ENCODE results near the gene PLEKHN1.

PLEKHN1 gene

DNA sequence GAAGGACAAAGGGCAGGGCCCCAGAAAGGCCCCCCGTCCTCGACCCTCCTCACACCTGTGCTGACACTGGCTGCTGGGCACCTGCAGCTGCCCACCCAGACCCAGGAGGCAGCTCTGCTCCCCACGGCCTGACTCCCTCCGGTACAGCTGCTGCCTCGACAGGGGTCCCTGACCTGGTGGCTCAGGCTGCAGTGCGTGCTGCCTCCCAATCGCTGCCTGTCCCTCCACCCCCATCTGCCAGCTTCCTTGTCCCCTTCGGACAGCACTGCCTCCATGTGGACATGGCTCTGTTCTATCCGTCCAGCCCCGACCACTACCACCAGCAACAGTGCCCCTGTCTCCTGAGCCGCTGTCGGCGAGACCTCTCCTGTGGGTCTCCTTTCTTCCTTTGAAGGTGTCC, 11.4 kb upstream of the PLEKHN1 start:
- H3K4me1 ChIP-seq (ENCODE audit: control insufficient read depth, insufficient read depth, low read length) = no peaks in the 10 kb centered on the region
- H3K27ac ChIP-seq (ENCODE audit: low read depth, low read length) = no peak overlapping the region
- no peaks in the 10 kb centered on the region for H3K9me3 ChIP-seq (ENCODE audit: control insufficient read depth, insufficient read depth, low read depth, low read length)
- no peak overlapping the region for H3K4me3 ChIP-seq (ENCODE audit: low read depth, low read length)
- peaks cover 70% of the 10 kb centered on the region for H3K36me3 ChIP-seq (ENCODE audit: control insufficient read depth, insufficient read depth, low read length)
- H3K27me3 ChIP-seq (ENCODE audit: control insufficient read depth, insufficient read depth, low read length) = peaks cover 8% of the 10 kb centered on the region
- no peak overlapping the region for H3K9ac ChIP-seq (ENCODE audit: low read length)

- Histone ChIP-seq H3K4me3 (ENCODE audit: low read depth, low read length) (no peak overlapping the region), H3K9ac (ENCODE audit: low read length) (no peak overlapping the region), H3K27ac (ENCODE audit: low read depth, low read length) (no peak overlapping the region), H3K36me3 (ENCODE audit: control insufficient read depth, insufficient read depth, low read length) (peaks cover 64% of the 10 kb centered on the region), H3K27me3 (ENCODE audit: control insufficient read depth, insufficient read depth, low read length) (peaks cover 12% of the 10 kb centered on the region), H3K4me1 (ENCODE audit: control insufficient read depth, insufficient read depth, low read length) (no peaks in the 10 kb centered on the region), H3K9me3 (ENCODE audit: control insufficient read depth, insufficient read depth, low read depth, low read length) (no peaks in the 10 kb centered on the region)
These were observed 10.8 kb upstream of the PLEKHN1 start for GRCh38 chr1:955474-955873.

DNA sequence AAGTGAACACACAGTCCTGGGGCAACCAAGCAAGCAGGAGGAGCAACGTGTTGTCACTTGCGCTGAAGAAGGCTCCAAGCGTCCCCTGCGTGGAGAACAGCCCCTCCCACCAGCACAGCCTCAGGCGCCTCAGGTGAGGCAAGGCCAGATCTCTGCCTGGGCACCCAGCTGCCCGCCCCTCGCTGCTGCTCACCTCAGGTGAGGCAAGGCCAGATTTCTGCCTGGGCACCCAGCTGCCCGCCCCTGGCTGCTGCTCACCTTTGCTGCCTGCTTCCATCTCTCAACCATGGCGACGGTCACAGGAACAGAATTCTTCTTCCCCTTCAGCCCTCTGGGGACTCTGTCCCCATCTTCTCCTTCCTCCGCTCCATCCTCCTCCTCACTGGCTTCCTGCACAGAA, 9.6 kb upstream of the PLEKHN1 start:
- H3K4me3 ChIP-seq (ENCODE audit: low read depth, low read length) = no peak overlapping the region
- peaks cover 21% of the 10 kb centered on the region for H3K27me3 ChIP-seq (ENCODE audit: control insufficient read depth, insufficient read depth, low read length)
- no peaks in the 10 kb centered on the region for H3K9me3 ChIP-seq (ENCODE audit: control insufficient read depth, insufficient read depth, low read depth, low read length)
- H3K36me3 ChIP-seq (ENCODE audit: control insufficient read depth, insufficient read depth, low read length) = peaks cover 58% of the 10 kb centered on the region
- no peak overlapping the region for H3K9ac ChIP-seq (ENCODE audit: low read length)
- no peak overlapping the region for H3K27ac ChIP-seq (ENCODE audit: low read depth, low read length)
- H3K4me1 ChIP-seq (ENCODE audit: control insufficient read depth, insufficient read depth, low read length) = peaks cover 5% of the 10 kb centered on the region

DNA sequence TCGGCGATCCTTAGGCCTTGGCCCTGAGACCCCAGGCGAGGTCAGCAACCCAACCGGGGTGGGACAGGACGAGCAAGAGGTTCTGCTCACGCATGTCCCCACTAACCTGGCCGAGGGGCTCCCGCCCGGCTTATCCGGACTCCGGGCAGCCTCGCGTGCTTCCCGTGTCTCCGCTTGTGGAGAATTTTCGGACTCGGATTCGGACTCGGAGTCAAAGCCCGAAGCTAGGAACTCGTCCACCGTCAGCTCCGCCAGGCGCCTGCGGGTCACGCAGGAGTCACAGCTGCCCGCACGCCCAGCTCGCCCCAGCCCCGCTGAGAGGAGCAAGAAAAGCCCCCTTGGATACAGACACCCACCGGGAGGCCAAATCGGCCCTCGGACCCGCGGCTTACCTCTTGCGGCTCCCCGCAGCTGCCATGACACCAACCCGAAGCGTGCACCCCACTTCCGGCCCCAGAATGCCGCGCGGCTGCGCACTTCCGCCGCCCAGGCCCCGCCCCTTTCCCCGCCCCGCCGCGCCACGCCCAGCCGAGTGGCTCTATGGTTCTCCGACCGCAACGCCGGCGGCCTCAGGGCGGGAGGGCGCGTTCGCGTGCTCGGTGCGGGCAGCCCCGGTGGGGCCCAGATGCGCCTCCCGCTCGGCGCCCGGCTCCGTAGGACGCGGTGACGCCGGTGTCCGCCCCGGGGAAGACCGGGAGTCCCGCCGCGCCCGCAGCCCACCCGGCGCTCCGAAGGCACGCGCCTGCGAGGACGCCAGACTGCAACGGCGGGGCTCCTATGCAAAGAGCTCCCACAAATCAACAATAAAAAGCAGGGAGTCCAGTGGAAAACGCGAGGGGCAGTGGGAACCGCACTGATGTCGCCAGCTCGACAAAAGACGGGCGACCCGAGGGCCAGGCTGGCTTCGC, 7.2 kb upstream of the PLEKHN1 start, which contains the start of gene NOC2L:
Gene NOC2L (minus strand): TSS at position 434 of the 908 bp plus-strand sequence. CDS start 16 bp downstream, at position 418.
- H3K4me1 ChIP-seq (ENCODE audit: control insufficient read depth, insufficient read depth, low read length) = peaks cover 5% of the 10 kb centered on the region
- H3K27me3 ChIP-seq (ENCODE audit: control insufficient read depth, insufficient read depth, low read length) = peaks cover 23% of the 10 kb centered on the region
- H3K9me3 ChIP-seq (ENCODE audit: control insufficient read depth, insufficient read depth, low read depth, low read length) = no peaks in the 10 kb centered on the region
- H3K9ac ChIP-seq (ENCODE audit: low read length) = peak within 1 kb of the TSS; percentile 87
- peaks cover 56% of the 10 kb centered on the region for H3K36me3 ChIP-seq (ENCODE audit: control insufficient read depth, insufficient read depth, low read length)
- H3K27ac ChIP-seq (ENCODE audit: low read depth, low read length) = peak within 1 kb of the TSS; percentile 67; the same call in 1 of the 2 replicates
- H3K4me3 ChIP-seq (ENCODE audit: low read depth, low read length) = peak within 1 kb of the TSS; percentile 99

DNA sequence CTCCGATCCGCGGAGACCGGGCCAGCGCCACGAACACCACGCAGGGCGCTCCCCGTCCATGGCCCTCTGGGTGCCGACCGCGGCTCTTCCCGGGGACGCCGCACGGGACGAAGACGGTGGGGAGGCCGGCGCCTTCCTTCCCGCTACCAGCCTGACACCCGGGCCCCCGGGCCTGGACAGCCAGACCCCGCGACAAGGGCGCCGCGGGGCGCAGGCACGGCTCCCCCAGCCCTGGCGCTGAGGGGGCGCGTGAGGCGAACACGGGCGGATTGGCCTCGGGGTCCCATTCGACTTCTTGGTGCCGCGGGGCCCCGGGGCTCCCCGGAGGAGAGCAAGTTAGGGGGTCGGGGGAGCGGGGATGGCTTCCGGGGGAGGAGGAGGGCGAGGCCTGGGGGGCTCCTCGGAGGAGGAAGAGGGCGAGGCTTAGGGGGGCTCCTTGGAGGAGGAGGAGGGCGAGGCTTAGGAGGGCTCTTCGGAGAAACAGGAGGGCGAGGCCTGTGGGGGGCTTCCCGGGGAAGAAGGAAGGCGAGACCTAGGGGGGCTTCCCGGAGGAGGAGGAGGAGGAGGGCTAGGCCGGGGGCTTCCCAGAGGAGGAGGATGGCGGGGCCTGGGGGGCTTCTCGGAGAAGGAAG, 6.4 kb upstream of the PLEKHN1 start:
- Histone ChIP-seq H3K27ac (ENCODE audit: low read depth, low read length) (no peak overlapping the region), H3K9me3 (ENCODE audit: control insufficient read depth, insufficient read depth, low read depth, low read length) (no peaks in the 10 kb centered on the region), H3K36me3 (ENCODE audit: control insufficient read depth, insufficient read depth, low read length) (peaks cover 51% of the 10 kb centered on the region), H3K27me3 (ENCODE audit: control insufficient read depth, insufficient read depth, low read length) (peaks cover 23% of the 10 kb centered on the region), H3K4me3 (ENCODE audit: low read depth, low read length) (peak overlapping the region; percentile 99), H3K9ac (ENCODE audit: low read length) (peak overlapping the region; percentile 39), H3K4me1 (ENCODE audit: control insufficient read depth, insufficient read depth, low read length) (peaks cover 5% of the 10 kb centered on the region)

DNA sequence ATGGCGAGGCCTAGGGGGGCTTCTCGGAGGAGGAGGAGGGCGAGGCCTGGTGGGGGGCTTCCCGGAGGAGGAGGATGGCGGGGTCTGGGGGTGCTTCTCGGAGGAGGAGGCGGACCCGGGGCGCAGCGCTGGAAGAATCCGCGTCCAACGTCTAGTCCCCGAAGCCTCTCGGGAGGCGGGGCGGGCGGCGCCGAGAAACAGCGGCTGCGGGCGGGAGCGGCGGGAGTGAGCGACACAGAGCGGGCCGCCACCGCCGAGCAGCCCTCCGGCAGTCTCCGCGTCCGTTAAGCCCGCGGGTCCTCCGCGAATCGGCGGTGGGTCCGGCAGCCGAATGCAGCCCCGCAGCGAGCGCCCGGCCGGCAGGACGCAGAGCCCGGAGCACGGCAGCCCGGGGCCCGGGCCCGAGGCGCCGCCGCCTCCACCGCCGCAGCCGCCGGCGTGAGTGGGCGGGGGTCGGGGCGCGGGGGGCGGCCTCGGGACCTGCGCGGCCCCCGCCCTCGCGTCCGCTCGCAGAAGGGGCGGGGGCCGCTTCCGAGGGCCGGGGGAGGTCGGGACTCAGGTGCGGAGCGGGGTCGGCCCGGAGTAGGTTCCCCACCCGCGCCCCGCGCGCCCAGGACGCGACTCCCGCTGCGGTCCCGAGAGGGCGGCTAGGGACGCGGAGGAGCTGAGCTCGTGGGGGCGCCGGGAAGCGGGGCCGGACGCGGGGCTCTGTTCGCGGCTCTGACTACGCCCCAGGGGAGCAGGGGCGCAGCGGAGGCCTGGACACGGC, 5.7 kb upstream of the PLEKHN1 start, which contains the start of gene KLHL17:
Gene KLHL17 (plus strand): TSS at position 222 of the 769 bp plus-strand sequence. CDS start 110 bp downstream, at position 332.
- peaks cover 50% of the 10 kb centered on the region for H3K36me3 ChIP-seq (ENCODE audit: control insufficient read depth, insufficient read depth, low read length)
- peak within 1 kb of the TSS; percentile 39 for H3K9ac ChIP-seq (ENCODE audit: low read length)
- peaks cover 5% of the 10 kb centered on the region for H3K4me1 ChIP-seq (ENCODE audit: control insufficient read depth, insufficient read depth, low read length)
- no peak within 1 kb of the TSS for H3K27ac ChIP-seq (ENCODE audit: low read depth, low read length)
- H3K4me3 ChIP-seq (ENCODE audit: low read depth, low read length) = peak within 1 kb of the TSS; percentile 99
- peaks cover 30% of the 10 kb centered on the region for H3K27me3 ChIP-seq (ENCODE audit: control insufficient read depth, insufficient read depth, low read length)
- no peaks in the 10 kb centered on the region for H3K9me3 ChIP-seq (ENCODE audit: control insufficient read depth, insufficient read depth, low read depth, low read length)

GRCh38 chr1:961132-961669, 5.1 kb upstream of the PLEKHN1 start:
- Histone ChIP-seq H3K9me3 (ENCODE audit: control insufficient read depth, insufficient read depth, low read depth, low read length) (no peaks in the 10 kb centered on the region), H3K4me3 (ENCODE audit: low read depth, low read length) (peak overlapping the region; percentile 99), H3K4me1 (ENCODE audit: control insufficient read depth, insufficient read depth, low read length) (peaks cover 11% of the 10 kb centered on the region), H3K27ac (ENCODE audit: low read depth, low read length) (no peak overlapping the region), H3K27me3 (ENCODE audit: control insufficient read depth, insufficient read depth, low read length) (peaks cover 36% of the 10 kb centered on the region), H3K36me3 (ENCODE audit: control insufficient read depth, insufficient read depth, low read length) (peaks cover 43% of the 10 kb centered on the region), H3K9ac (ENCODE audit: low read length) (no peak overlapping the region)

DNA sequence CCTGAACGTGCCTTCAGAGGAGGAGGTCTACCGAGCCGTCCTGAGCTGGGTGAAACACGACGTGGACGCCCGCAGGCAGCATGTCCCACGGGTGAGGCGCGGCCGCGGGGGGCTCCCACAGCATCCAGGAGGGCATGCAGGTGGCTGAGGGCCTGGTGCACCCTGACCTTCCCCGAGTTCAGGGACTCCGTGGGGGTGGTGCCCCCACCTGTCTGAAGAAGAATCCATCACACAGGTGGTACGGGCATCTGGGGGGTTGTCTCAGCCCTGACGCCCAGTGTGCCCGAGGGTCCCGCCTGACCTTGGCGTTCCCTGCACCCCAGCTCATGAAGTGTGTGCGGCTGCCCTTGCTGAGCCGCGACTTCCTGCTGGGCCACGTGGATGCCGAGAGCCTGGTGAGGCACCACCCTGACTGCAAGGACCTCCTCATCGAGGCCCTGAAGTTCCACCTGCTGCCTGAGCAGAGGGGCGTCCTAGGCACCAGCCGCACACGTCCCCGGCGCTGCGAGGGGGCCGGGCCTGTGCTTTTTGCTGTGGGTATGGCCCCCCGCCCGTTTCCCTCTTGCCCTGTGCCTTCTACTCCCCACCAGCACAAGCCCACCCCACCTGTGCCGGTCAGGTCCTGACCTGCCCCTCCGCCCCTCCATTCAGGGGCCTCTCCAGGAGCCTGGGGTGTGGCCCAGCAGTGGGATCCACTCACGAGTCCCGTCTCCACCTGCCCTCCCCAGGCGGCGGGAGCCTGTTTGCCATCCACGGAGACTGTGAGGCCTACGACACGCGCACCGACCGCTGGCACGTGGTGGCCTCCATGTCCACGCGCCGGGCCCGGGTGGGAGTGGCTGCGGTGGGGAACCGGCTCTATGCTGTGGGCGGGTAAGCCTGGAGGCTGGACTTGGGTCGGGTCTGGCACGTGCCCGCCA, 3.6 kb upstream of the PLEKHN1 start:
- no peak overlapping the region for H3K9ac ChIP-seq (ENCODE audit: low read length)
- H3K27ac ChIP-seq (ENCODE audit: low read depth, low read length) = no peak overlapping the region
- H3K4me3 ChIP-seq (ENCODE audit: low read depth, low read length) = no peak overlapping the region
- no peaks in the 10 kb centered on the region for H3K9me3 ChIP-seq (ENCODE audit: control insufficient read depth, insufficient read depth, low read depth, low read length)
- H3K4me1 ChIP-seq (ENCODE audit: control insufficient read depth, insufficient read depth, low read length) = peaks cover 17% of the 10 kb centered on the region
- H3K36me3 ChIP-seq (ENCODE audit: control insufficient read depth, insufficient read depth, low read length) = peaks cover 33% of the 10 kb centered on the region
- H3K27me3 ChIP-seq (ENCODE audit: control insufficient read depth, insufficient read depth, low read length) = peaks cover 51% of the 10 kb centered on the region

DNA sequence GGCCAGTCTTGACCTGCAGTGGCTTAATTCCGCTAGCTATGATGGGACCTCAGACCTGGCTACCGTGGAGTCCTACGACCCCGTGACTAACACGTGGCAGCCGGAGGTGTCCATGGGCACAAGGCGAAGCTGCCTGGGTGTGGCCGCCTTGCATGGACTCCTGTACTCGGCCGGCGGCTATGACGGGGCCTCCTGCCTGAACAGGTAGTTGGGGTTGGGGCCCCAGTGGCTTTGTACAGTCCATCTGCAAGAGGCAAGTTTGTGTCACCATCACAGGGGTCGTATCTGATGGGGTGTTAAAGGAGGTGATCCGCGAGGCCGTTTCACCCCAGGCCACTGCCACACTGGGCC, 3.0 kb upstream of the PLEKHN1 start:
- Histone ChIP-seq H3K27me3 (ENCODE audit: control insufficient read depth, insufficient read depth, low read length) (peaks cover 57% of the 10 kb centered on the region), H3K4me1 (ENCODE audit: control insufficient read depth, insufficient read depth, low read length) (peaks cover 17% of the 10 kb centered on the region), H3K9me3 (ENCODE audit: control insufficient read depth, insufficient read depth, low read depth, low read length) (no peaks in the 10 kb centered on the region), H3K36me3 (ENCODE audit: control insufficient read depth, insufficient read depth, low read length) (peaks cover 33% of the 10 kb centered on the region), H3K9ac (ENCODE audit: low read length) (no peak overlapping the region), H3K4me3 (ENCODE audit: low read depth, low read length) (no peak overlapping the region), H3K27ac (ENCODE audit: low read depth, low read length) (no peak overlapping the region)
